Gastrocnemius medialis (tissue), 4 donors: ENCODE measurements around the gene ANKRD11. TPM values are rescaled to one million over a fixed set of nuclear protein-coding genes. Genes with fewer than 3 reads are reported as not detected.

Experiments
- ATAC-seq, 2 donors: fragments of 150-250 bp; one replicate each; pipeline ENCODE4 v1.9.1; 2016
- DNase-seq, 2 donors: peaks; one replicate each; pipeline ENCODE4 v3.0.0-alpha.2; 2019
- H3K27ac ChIP-seq, 4 donors: fragments of 200-600 bp; sonication (generic); 1 replicate in 1 of 4; 2 replicates in 3 of 4; pipeline ENCODE4 v1.5.1; 2016 to 2018; ENCODE audit warnings: mild to moderate bottlenecking in 2 of 4, moderate library complexity in 1 of 4
- H3K27me3 ChIP-seq, 3 donors: fragments of 200-600 bp; sonication (generic) in 2 of 3; 1 replicate in 1 of 3; 2 replicates in 2 of 3; pipeline versions ENCODE4 v1.5.1 to v1.6.0; 2016 to 2019; ENCODE audit warnings: mild to moderate bottlenecking in 1 of 3, moderate library complexity in 1 of 3
- H3K36me3 ChIP-seq, 2 donors: fragments of 200-600 bp; sonication (generic) in 1 of 2; one replicate each; pipeline ENCODE4 v1.5.1; 2017 to 2018
- H3K4me1 ChIP-seq, 2 donors: fragments of 200-600 bp; sonication (generic) in 1 of 2; one replicate each; pipeline ENCODE4 v1.5.1; 2016 to 2017; ENCODE audit warnings: mild to moderate bottlenecking in 2 of 2
- H3K4me3 ChIP-seq, 4 donors: fragments of 200-600 bp; sonication (generic) in 3 of 4; 1 replicate in 1 of 4; 2 replicates in 3 of 4; pipeline ENCODE4 v1.5.1; 2016 to 2019; ENCODE audit warnings: mild to moderate bottlenecking in 2 of 4
- H3K9me3 ChIP-seq, 3 donors: fragments of 200-600 bp; sonication (generic) in 2 of 3; 1 replicate in 1 of 3; 2 replicates in 2 of 3; pipeline ENCODE4 v1.5.1; 2016 to 2019
- CTCF ChIP-seq, 5 experiments: fragments of 450-650 bp in 3 of 5; fragments of 200-600 bp in 2 of 5; sonication (generic) in 2 of 5; IDR thresholded peaks in 4 of 5; conservative IDR thresholded peaks in 1 of 5; 1 replicate in 4 of 5; 2 replicates in 1 of 5; pipeline ENCODE4 v1.5.1; 2016 to 2019; ENCODE audit warnings: antibody characterized with exemption in 5 of 5, mild to moderate bottlenecking in 3 of 5, moderate library complexity in 3 of 5
- POLR2A ChIP-seq, 2 donors: fragments of 450-650 bp; IDR thresholded peaks; one replicate each; pipeline ENCODE4 v1.6.1; 2017; ENCODE audit warnings: antibody characterized with exemption in 2 of 2, mild to moderate bottlenecking in 2 of 2, moderate library complexity in 2 of 2
- in situ Hi-C, 4 donors: fragments of 200-750 bp; cut with MboI; loops; one replicate each; pipeline versions ENCODE4 v1.15.0 to v1.8.0; 2017; ENCODE audit warnings: low sequenced_read_pairs in 4 of 4
- intact Hi-C: fragments of 100-400 bp; cut with DNase I; formaldehyde crosslinking; loops from one replicate; pipeline ENCODE4 v1.15.1; 2023; ENCODE audit warnings: low total_unique reads
- total RNA-seq, 4 donors: library from RNA; depleted of rRNA; stranded (reverse); fragments of >200 nt; gene quantifications; one replicate each; pipeline versions ENCODE4 v1.1.0 to v1.2.3, GENCODE V29; 2016

ANKRD11 gene
- total RNA-seq, 4 donors from 2014 or later, result 26.0 to 77.0 (median 55.0) TPM

DNA sequence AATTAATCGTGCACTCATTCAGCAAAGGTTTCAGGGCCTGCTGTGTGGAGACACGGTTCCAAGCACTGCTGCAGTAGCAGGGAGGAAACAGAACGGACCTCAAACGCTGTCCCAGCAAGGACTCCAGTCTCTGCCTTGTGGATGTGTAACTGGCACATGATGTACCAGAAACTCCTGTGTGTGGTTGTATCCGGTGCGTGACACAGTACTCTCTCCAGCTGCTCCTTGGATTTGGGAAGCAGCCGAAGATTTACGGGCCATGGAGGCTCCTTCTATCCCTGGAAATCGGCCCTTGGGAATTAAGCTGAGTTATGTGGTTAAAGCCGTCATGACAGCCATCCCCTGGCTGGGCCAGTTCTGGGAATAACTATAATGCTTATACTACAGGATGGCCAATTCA lies 8.5 kb upstream of the ANKRD11 start:
- intact Hi-C loops, result no loop called here
- peak overlapping the region; percentile 13 to 53 (median 31) for H3K27ac ChIP-seq
- no peaks in the 10 kb centered on the region for H3K36me3 ChIP-seq
- DNase-seq (peak; percentile 46 to 63), ATAC-seq (peak; percentile 80 to 84)
- H3K9me3 ChIP-seq, result no peaks in the 10 kb centered on the region
- TF ChIP-seq CTCF (IDR thresholded peaks at IDR 0.05 in 4 of 5, conservative IDR thresholded peaks at IDR 0.05 in 1 of 5), result no peak
- no peak for TF ChIP-seq POLR2A (IDR thresholded peaks at IDR 0.05)
- H3K27me3 ChIP-seq, result no peaks in the 10 kb centered on the region
- no peak overlapping the region for H3K4me3 ChIP-seq
- in situ Hi-C loops, result no loop called here
- peaks cover 2 to 4% of the 10 kb centered on the region in 2 donors for H3K4me1 ChIP-seq

DNA sequence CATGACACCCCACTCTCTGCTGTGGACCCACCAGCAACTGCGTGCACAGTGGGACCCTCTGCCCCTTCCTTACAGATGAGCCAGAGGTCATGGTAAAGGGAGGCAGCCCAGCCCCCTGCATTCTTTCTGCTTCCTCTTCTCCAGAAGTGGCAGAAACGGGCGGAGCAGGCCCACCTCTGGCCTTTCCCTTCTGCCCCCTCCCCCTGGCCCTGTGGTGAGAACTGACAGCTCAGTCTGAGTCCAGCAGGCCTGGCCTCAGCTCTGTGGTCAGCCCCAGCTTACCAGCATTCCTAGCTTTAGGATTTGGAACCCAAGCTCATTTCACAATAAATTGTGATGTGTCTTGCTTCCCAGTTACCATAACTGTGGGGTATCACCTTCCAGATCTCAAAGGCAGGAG lies 4.8 kb upstream of the ANKRD11 start:
- H3K9me3 ChIP-seq, result no peaks in the 10 kb centered on the region
- TF ChIP-seq CTCF (IDR thresholded peaks at IDR 0.05 in 4 of 5, conservative IDR thresholded peaks at IDR 0.05 in 1 of 5) (no peak), POLR2A (IDR thresholded peaks at IDR 0.05) (no peak)
- in situ Hi-C loops, result no loop called here
- no peak for ATAC-seq
- no peak overlapping the region for H3K4me3 ChIP-seq
- no peaks in the 10 kb centered on the region for H3K36me3 ChIP-seq
- H3K4me1 ChIP-seq, result peaks cover 19% of the 10 kb centered on the region in 2 donors
- no peak for DNase-seq
- H3K27me3 ChIP-seq, result no peaks in the 10 kb centered on the region
- intact Hi-C loops, result no loop called here
- no peak overlapping the region for H3K27ac ChIP-seq

- Histone ChIP-seq H3K4me3 (no peak overlapping the region), H3K27me3 (no peaks in the 10 kb centered on the region), H3K4me1 (peaks cover 17 to 21% of the 10 kb centered on the region in 2 donors), H3K27ac (peak overlapping the region in 1 of 4 donors; percentile 100), H3K36me3 (no peaks in the 10 kb centered on the region), H3K9me3 (no peaks in the 10 kb centered on the region)
- no peak for ATAC-seq
- TF ChIP-seq CTCF (IDR thresholded peaks at IDR 0.05 in 4 of 5, conservative IDR thresholded peaks at IDR 0.05 in 1 of 5) (no peak), POLR2A (IDR thresholded peaks at IDR 0.05) (no peak)
- in situ Hi-C loops, result no loop called here
- DNase-seq, result no peak
- intact Hi-C loops, result loop anchor here (5.0 kb wide), 1 partner anchor 69 kb away; the partner anchor contains the start of gene RPL13
These were observed 3.4 kb upstream of the ANKRD11 start for GRCh38 chr16:89493776-89494175.

DNA sequence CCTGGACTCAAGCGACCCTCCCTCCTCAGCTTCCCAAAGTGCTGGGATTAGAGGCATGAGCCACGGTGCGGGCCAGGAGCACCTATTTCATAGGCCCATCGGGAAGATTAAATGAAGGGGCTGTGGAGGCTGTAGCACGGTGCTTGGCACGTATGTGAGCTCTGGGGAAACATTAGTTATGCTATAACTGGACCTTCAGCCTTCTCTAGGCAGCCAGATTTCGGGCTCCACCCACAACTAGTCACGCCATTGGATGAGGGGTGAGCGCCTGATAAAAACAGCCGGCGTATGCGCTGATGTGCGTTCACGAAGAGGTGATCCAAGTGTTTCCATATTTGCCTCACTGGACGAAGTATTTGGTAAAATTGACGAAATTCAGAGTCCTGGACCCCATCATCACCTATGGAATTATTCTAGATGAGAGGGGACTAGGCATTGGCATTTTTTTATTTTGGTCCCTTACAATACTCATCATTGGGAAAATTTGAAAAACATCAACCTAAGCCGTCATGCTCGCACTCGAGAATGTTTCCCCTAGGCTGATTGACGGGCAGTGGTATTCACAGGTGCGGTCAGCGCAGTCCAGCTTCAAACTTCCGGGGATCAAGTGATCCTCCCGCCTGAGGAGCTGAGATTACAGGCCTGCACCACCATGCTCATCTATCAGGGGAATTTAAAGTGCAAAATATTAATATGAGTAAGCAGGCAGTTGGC lies 1.8 kb upstream of the ANKRD11 start:
- Histone ChIP-seq H3K27ac (peak overlapping the region; percentile 89 to 100 (median 98)), H3K4me3 (peak overlapping the region; percentile 76 to 96 (median 86)), H3K9me3 (no peaks in the 10 kb centered on the region), H3K36me3 (no peaks in the 10 kb centered on the region), H3K4me1 (peaks cover 29 to 37% of the 10 kb centered on the region in 2 donors), H3K27me3 (no peaks in the 10 kb centered on the region)
- DNase-seq (peak in 1 of 2 donors; percentile 35), ATAC-seq (no peak)
- TF ChIP-seq POLR2A (IDR thresholded peaks at IDR 0.05), result no peak
- no peak for TF ChIP-seq CTCF (IDR thresholded peaks at IDR 0.05 in 4 of 5, conservative IDR thresholded peaks at IDR 0.05 in 1 of 5)
- intact Hi-C loops (loop anchor here (2.0 to 5.0 kb wide), 2 partner anchors 70 to 191 kb away; partner anchors contain the start of gene RPL13), in situ Hi-C loops (no loop called here)
